Measurements from ENCODE around the gene EXOC3L4.

Gene EXOC3L4

DNA sequence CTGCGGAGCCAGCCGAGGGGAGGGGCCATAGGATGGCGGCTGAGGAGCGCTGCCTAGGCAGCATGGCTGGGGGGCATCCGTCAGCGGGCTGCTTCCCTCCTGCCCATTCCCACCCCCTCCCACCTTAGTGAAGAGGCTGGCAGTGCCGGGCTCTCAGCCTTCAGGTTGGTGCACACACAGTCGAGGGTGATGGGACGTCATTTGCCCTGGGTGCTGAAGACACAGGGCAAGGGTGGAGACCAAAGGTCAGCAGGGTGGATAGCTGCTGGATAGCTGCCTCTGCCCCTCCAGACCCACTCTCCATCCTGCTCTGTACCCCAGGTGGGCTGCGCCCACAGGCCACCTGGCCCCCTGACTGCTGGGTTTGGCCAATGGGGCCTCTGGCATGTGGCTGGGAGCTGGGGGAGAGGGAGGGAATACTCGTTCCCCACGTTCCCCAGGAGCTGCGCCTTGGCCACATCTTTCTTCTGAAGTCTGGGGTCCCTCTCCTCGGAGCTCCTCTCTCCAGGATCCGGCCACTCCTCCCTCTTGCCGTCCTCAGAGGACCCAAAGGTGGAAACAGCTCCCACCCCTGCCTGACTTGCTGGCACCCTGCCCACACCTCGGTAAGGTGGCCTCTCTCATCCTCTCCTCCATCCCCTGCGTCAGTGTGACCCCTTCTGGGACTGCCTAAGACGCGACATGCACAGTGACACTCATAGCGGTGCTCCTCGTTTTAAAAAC is 26.0 kb upstream of the EXOC3L4 start:
- H3K4me3 ChIP-seq = no peak overlapping the region
- H3K27ac ChIP-seq = peak overlapping the region in 18 of 21 experiments; percentile 57 to 88 (median 78)

DNA sequence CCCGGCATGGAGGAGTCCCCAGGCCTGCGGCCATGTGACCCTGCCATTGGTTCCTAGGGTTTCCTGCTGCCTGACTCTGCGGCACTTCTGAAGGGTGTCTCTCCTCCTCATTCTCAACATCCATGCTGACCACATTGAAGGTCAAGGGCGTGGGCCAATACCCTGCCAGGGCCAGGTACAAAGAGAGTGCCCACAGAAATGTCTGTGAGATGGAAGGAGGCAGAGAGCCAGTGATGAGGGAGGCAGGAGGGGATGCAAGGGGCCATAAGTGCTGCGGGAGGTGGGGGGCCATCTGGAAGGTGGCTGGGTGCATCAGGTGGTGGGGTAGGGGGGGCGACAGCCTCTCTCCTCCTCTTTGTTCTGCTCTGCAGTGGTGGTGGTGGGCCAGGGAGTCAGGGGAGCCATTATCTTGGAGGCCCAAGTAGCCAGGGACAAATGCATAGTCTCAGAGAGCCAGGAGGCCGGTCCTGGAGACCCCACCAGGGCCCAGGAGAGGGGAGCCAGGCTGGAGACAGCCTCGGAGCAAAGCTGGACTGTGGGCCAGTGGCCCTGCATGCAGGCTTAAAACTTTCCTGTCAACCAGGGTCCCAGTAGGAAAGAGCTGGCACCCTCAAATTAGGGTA is 24.2 kb upstream of the EXOC3L4 start:
- Histone ChIP-seq H3K4me3 (no peak overlapping the region), H3K27ac (no peak overlapping the region)

DNA sequence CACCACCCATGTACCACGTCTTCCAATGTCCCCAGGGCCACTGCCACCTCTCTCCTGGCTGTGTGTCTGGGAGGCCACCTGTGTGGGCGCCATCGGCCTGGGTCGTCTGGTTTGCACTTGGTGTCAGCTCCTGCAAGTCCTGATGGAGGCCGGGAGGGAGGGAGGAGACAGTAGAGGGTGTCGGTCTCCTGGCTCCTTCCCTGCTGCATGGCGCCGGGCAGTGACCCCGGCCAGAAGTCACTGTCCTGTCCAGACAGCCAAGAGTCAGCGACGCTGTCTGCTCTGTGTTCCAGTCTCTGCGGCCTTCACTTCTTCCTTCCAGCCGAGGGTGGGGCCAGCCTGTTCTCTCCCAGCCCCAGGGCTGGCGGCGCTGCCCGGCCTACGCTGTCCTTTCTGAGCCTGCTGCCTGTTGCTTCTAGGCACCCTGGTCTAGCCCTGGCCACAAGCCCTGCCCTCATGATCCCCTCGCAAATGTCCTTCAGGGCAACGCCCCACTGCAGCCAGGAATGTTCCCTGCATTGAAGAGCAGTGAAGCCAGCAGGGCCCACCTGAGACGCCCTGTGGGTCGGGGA is 23.5 kb upstream of the EXOC3L4 start:
- Histone ChIP-seq H3K4me3 (no peak overlapping the region), H3K27ac (peak overlapping the region in 6 of 21 experiments; percentile 25 to 71 (median 47))

DNA sequence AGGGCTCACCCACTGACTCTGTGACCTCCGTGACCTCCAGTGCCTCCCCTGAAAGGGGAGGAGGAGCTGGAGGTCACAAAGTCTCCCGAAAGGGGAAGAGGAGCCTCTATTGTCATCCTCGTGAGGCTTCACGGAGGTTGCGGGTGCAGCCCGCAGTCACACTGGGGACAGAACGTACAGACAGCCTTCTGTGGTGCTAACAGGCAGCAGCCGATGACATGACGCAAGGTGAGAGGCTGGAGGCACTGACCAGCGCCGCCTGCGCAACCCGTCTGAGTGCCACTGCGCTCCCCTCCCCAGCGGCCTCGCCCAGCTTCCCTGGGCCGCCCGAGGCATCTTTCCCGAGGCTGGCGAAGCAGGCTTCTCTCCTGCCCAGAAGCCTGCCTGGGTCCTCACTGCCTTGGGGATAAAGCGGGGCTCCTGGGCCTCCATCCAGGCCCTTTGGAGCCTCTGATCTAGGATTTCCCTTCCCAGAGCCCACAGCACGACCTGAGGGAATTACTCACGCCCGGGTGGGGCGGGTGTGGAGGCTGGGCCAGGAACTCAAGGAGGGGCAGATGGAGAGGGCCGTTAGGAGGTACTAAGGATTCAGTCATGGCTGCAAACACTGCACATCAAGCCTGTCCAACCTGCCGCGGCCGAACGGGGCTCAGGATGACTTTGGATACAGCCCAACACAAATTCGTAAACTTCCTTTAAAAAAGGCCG is 22.8 kb upstream of the EXOC3L4 start:
- H3K27ac ChIP-seq = peak overlapping the region in 9 of 21 experiments; percentile 22 to 70 (median 35)

DNA sequence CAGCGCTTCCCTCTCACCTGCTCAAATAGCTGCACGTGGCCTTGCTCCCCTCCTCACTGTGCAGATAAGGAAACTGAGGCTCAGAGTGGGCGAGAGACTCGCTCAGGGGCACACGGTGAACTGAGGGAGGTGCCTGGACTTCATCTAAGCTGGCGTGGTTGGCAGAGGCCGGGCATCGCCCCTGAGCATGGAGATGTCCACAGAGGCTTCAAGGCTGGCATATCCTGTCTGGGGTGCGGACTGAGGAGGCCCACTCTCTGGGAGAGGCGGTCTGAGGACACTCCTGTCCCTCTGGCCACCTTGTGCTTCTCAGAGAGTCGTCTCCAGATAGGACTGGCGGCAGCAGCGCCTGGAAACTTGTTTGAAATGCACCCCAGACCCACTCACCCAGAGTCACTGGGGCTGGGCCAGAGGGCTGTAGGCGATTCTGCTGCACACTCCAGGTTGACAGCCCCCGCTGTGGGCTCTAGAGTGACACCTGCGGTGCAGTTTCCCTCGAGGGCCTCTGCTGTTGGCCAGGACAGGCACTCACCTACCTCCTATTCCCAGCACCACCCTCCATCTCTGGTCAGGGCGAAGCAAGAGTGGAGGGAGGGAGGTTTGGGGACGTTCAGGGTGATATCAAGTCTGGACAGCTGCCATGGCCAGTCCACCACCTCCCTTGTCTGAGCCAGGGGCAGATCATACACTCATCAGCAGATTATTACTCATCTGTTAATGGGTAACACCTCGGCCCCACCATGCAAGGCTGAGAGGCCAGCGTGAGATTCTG is 21.7 kb upstream of the EXOC3L4 start:
- peak overlapping the region in 1 of 21 experiments; percentile 29 for H3K27ac ChIP-seq
- no peak overlapping the region for H3K4me3 ChIP-seq

More for the DNA sequence above, 22.8 kb upstream of the EXOC3L4 start:
- no peak overlapping the region for H3K4me3 ChIP-seq

DNA sequence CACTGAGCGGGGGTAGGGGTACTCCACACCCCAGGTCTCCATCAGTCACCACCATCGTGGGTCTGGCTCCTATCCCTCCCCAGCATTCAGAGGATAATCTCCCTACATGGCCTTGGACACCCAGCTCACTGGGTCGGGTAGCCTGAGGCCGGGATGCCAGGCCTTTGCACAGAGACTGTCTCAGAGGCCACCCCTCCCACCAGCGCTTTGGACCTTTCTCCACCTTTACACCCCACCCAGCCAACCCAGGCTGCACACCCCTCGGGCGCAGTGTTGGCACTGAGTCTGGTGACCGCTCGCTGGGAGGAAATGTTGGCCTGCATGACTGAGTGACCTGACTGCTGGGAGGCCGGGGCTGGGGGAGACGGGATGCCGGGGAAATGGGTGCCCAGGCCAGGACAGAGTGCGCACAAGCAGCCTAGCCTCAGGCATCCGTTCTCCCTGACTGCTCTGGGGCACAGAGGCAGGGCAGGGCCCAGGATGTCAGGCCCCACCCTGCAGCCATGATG is 21.1 kb upstream of the EXOC3L4 start:
- Histone ChIP-seq H3K27ac (peak overlapping the region in 6 of 21 experiments; percentile 14 to 90 (median 82)), H3K4me3 (no peak overlapping the region)

DNA sequence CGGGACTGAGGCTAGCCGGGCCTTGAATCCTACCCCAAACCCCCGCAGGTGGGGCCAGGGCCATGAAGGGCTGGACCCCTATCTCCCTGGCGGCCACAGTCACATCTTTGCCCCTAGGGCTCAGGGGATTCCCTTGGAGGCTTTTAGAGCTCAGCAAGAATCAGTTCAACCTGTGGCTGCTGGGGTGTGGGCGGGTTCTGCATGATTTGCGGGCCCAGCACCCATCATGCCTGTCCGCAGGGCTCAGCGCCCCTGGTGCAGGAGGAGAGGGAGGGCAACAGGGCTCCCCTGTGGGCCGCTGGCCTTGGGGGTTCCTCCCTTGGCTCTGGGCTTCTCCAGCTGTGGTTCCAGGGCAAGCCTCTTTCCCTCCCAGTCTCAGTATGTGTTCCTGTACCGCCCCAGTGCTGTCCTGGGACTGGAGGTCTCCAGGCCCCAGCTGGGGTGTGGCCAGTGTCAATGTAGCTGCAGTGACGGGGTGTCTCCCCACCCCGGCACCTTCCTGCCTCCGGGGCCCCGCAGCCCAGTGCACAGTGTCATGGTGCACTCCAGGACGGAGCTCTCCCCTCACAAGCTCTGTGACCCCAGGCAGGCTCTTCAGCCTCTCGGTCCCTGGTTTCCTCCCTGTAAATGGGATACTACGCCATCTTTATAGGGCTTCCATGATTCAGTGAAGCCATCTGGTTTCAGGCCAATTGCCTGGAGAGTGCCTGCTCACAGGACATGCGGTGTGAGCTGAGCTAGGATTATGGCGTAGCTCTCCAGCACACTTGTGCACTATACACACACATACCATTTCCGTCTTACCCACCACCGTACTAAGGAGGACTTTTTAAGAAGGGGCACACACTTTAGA is 20.4 kb upstream of the EXOC3L4 start:
- Histone ChIP-seq H3K27ac (peak overlapping the region in 15 of 21 experiments; percentile 7 to 90 (median 71)), H3K4me3 (no peak overlapping the region)

DNA sequence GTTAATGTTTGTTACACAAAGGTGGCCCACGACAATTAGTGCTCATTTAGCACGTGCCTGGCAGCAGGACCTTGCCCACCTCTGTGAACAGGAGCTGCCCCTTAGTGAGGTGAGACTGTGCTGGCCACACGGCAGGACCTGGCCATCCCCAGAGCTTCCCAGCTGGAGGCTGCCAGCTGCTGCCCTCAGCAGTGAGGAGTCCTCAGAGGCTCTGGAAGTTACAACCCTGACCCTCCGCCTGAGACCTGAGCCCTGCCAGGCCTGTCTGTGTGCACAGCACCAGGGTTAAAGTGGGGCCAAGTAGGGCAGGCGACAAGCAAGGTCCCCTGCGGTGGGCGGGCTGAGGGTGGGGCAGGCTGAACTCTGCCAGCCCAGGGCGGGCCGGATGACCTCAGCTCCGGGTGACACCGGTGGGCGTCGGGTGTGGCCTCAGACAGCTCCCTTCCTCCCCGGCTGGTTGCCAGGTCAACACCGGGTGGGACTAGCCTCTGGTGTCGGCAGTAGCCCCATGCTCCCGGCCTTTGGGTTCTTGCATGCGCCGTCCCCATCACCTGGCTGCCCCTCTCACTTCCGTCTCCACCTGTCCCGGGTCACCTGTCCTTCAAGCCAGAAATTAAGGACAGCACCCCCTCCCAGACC is 19.7 kb upstream of the EXOC3L4 start:
- peak overlapping the region; percentile 13 to 42 (median 33) for H3K4me3 ChIP-seq
- H3K27ac ChIP-seq = peak overlapping the region in 19 of 21 experiments; percentile 7 to 90 (median 71)

DNA sequence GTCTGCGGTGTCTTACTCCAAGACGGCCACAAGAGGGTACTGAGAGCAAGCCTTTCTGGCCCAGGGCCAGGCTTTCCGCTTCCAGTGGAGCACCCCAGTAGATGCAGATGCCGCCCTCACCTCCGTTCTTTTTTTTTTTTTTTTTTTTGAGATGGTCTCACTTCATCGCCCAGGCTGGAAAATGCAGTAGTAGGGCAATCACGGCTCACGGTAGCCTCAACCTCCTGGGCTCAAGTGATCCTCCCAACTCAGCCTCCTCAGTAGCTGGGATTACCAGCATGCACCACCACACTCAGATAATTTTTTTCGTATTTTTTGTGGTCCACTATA is 16.1 kb upstream of the EXOC3L4 start:
- Histone ChIP-seq H3K27ac (no peak overlapping the region), H3K4me3 (no peak overlapping the region)

DNA sequence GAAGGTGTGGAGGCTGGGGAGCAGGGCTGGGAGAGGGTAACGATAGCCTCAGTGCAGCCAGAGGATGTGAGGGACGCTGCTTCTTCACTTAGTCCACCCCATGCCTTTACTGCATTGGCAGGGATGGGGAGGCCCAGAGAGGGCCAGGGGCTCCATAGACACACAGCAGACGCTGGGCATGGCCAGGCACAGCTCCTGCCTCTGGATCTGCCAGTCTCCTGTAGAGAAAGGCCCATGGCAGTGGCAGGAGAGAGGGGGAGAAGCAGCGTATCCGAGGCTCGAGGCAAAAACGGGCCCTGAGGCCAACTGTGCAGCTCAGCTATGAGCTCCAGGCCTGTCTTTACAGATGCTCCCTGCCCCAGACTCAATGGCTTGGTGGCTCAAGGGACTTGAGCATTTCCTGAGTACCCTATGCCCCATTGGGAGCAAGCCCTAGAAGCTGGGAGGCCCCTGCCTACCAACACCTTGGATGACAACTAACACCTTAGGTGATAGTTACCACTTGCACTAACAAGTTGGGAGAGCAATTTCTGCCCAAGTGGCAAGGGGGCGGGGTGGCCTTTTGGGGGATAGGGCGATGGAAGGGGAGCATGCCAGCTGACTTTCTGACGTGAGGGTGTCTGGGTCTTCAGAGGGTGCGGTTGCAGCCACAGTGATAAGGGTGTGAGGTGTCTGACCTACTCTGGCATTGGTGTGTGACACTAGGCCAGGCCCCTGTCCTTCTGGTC is 15.5 kb upstream of the EXOC3L4 start:
- H3K27ac ChIP-seq = no peak overlapping the region

DNA sequence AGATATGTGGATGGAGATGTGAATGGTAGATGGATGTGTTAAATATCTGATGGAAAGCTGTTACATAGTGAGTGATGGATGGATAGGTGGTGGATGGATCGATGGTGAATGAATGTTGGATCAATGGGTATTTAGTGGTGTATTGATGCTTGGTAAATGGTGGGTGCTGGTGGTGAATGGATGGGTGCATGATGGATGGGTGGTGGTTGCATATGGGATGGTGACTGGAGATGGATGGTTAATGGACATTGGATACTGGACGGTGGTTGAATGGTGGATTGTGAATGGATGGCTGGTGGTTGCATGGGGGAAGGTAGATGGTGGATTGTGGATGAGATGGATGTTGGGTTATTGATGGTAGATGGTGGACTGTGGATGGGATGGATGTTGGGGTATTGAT is 12.6 kb upstream of the EXOC3L4 start:
- H3K27ac ChIP-seq = no peak overlapping the region

More for the DNA sequence above, 15.5 kb upstream of the EXOC3L4 start:
- no peak overlapping the region for H3K4me3 ChIP-seq

DNA sequence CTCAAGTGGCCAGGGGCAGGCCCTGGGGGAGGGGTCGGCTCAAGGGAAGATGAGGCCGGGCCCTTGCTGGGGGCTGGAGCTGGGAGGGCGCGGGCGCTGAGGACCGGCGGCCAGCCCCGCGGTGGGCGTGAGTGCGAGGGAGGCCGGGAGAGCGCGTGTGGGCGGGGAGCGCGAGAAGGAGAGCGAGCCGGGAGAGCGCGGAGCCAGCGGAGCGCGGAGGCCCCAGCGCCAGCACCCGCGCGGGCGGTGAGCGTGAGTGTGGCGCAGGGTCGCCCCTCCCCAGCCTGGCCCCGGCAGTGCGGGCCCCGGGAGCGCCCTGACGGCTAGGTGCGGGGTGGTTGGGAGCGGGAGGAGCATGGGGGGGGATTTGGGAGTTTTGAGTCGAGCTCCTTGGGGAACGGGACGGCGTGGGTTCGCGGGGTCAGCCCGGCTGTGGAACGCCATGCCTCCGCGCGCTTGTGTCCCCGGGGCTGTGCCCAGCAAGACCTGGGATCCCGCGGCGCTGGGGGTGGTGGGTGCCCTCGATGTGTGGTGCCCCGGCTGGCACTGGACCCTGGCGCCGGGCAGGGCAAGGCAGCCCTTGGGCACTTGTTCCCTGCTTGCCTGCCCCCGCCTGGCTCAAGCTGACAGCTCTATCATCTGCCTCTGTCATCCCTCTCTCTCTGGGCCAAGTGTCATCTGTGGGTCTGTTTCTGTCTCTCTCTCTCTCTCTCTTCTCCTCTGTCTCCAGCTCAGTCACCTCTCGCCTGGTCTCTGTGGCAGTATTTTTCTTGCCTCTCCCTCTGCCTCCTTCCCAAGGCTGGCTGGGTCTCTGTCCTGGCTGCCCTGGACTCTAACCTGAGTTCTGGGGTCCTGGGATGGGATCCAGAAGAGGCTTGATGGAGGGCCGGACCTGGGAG is 10.3 kb upstream of the EXOC3L4 start, which contains the start of gene LBHD2:
Gene LBHD2 (plus strand): TSS at position 190 of the 899 bp plus-strand sequence. CDS start 1,803 bp downstream, outside the sequence.
- Histone ChIP-seq H3K4me3 (peak within 1 kb of the TSS in 2 of 7 experiments; percentile 6 to 15), H3K27ac (no peak within 1 kb of the TSS)

More for the DNA sequence above, 12.6 kb upstream of the EXOC3L4 start:
- H3K4me3 ChIP-seq = no peak overlapping the region

DNA sequence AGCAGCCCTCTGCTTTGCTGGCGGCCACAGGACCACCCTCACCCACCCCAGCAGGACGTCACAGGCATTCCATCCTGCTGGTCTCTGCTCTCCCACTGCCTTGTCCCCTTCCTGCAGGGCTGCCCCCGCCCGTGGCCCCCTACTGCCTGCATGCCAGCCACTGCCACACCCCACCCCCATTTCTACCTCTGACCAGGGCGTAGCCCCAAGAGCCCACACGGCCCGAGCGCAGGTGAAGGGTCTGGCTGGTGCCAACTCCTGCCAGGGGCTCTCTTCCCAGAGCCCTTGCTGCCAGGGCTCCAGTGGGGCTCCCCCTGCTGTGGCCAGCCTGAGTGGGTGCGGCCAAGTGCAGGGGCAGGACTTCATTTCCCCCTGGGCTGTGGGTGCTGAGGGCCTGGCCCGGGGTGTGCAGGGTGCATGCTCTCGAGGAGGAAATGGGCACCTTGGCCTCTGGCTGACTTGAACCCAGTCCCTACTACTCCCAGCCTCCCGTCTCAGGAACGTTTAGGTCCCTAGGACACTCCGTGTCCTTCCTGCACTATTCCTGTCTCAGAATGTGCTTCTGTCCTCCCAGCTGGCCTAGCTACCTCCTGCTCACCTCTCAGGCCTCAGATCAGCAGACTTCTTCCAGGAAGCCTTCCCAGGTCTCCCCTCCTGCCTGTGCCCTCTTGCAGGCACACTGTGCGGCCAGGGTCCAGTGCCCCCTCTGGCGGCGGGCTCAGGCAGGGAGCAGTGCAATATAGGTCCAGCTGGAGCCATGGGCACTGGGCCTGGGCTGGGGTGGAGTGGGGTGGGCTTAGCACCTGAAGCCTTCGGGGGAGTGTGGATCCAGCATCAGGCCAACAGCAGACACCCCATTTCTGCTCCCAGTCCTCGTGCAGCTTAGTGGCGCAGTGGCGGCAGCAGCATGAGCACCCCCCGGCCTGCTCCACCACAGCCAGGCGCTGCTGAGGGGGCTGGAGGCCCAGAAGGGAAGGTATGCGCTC is 9.1 kb upstream of the EXOC3L4 start:
- Histone ChIP-seq H3K4me3 (no peak overlapping the region), H3K27ac (no peak overlapping the region)

DNA sequence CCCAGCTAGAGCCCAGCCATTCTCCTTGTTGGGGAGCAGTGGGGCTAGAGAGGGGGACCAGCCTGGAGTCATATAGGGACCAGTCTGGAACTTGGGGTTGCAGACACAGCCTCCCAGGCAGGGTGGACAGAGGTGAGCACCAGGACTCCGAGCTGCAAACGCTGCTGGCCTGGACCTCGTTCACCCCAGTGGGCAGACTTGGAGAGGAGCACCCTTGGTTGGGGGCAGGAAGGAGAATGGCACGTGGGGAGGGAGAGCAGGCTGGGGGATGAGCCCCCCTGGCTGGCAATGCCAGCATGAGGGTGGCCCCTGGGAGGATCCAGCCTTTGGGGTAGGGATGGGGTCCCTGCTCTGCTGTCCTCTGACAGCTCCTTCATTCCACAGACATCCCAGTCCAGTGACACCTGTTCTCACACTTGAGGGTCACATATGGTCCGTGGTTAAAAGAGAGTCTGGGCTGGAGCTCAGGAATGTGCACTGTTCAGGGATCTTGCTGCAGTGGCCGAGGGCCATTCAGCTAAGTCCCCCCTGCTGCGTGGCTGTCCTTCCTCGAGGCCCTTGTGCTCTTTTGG is 7.7 kb upstream of the EXOC3L4 start:
- no peak overlapping the region for H3K27ac ChIP-seq

DNA sequence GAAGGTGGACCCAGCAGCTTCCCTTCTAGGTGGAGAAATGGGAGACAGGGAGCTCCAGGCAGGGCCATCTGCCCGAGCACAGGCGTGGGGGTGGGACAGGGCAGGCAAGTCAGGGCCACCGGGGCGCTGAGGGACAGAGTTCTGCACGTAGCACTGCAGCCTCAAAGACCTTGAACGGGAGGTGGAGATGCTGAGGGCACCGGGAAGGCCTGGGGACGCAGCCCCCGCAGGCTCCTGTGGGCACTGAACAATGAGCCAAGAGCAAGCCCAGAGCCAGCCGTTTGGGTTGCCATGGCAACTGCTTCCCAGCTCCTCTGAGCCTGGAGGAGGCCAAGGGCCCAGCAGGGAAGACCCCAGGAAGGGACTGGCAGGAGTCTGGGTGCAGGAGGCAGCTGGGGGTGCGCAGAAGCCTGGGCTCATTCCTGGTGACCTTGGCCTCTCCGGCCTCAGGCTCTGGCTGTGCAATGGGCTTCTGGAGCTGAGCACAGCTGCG is 7.1 kb upstream of the EXOC3L4 start:
- H3K4me3 ChIP-seq = no peak overlapping the region
- H3K27ac ChIP-seq = no peak overlapping the region

More for the DNA sequence above, 7.7 kb upstream of the EXOC3L4 start:
- no peak overlapping the region for H3K4me3 ChIP-seq

All from skin epidermis (tissue), 12 donors.